ENCODE measurements around the gene SMYD4.
"Not testable (repeated sequence)": the region's sequence is repeated elsewhere in the genome, so short reads cannot be mapped to it uniquely, and the experiment has no call there.

SMYD4 gene, protein sequence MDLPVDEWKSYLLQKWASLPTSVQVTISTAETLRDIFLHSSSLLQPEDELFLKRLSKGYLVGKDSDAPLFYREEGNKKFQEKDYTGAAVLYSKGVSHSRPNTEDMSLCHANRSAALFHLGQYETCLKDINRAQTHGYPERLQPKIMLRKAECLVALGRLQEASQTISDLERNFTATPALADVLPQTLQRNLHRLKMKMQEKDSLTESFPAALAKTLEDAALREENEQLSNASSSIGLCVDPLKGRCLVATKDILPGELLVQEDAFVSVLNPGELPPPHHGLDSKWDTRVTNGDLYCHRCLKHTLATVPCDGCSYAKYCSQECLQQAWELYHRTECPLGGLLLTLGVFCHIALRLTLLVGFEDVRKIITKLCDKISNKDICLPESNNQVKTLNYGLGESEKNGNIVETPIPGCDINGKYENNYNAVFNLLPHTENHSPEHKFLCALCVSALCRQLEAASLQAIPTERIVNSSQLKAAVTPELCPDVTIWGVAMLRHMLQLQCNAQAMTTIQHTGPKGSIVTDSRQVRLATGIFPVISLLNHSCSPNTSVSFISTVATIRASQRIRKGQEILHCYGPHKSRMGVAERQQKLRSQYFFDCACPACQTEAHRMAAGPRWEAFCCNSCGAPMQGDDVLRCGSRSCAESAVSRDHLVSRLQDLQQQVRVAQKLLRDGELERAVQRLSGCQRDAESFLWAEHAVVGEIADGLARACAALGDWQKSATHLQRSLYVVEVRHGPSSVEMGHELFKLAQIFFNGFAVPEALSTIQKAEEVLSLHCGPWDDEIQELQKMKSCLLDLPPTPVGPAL

DNA sequence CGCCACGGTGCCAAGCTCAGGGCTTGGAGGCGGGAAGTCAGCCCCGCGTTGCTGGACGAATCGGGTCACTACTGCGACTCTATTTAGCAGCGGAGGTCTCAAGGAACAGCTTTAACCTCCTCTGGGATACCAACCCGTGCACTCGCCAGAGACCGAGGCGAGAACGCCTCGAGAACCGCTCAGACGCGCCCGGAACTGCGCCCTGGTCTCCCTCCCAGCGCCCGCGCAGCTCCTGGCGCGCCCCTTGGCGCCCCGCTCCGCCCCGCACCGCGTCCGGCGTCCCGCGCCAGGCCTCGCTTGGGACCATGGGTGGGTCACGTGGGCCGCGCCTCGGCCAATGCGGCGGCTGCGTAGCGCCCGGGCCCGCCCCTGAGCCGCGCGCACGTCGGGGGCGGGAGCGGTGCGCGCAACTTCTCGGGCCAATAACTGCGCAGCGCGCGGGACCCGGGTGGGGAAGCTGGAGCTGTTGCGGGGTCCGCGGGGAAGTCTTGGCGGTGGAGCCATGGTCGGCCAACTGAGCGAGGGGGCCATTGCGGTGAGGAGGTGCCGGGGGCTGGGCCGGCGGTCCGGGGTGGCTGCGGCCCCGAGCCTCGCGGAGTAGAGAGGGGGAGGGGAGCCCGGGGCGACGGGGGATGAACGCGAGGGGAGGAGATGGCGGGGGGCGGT is at the start of gene SMYD4, which contains the start of gene RPA1:
Gene SMYD4, minus strand, starts transcription at position 311 of the 666 bp plus-strand sequence. CDS start 1,908 bp downstream, outside the sequence.
Gene RPA1, plus strand, starts transcription at position 414 of the 666 bp plus-strand sequence. Its CDS starts 89 bp downstream, at position 503.
- DNase-seq (ENCODE audit: low read depth): peak; percentile 88

DNA sequence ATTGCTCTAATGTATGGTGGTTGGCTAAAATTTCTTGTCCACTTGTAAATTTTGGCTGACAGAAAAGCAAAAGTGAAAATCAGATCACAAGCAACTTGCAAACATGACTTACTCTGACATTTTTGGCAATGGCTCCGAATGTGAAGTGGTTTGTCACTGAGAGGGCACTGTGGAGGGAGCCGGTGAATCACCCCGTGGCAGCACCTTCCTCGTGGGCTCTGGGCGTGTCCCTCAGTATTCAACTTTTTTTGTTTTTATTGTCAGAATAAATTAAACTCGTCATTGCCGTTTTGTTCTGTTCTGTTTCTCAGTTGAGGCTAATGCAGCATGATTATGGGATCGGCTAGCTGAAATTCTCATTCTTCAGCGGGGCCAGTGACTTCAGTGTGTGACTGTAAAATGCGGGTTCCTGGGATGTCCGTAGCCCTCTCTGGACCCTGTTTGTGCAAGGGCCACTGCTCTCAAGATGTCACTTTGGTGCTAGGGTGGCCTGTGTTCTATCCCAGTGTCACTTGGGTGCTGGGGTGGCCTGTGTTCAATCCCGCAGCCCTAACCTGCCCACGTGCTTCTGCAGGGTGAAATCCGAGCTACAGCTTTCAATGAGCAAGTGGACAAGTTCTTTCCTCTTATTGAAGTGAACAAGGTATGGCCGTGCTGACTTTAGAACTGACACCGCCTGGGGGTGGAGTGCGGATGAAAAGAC is 48.9 kb upstream of the SMYD4 start:
- peak; percentile 6 for DNase-seq (ENCODE audit: low read depth)

DNA sequence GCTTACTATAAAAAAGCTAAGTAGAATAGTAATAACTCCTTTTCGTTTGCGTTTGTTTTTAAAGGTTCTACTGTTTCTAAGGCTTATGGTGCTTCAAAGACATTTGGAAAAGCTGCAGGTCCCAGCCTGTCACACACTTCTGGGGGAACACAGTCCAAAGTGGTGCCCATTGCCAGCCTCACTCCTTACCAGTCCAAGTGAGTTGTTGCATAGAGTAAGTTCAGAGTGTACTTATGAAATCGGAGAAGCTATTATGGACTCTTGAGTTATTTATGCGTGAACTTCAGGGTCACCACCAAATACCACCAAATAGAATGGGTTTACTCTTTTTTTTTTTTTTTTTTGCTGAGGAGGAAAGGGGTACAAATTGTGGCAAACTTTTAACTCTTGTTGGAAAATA is 45.9 kb upstream of the SMYD4 start:
- no peak for DNase-seq (ENCODE audit: low read depth)

DNA sequence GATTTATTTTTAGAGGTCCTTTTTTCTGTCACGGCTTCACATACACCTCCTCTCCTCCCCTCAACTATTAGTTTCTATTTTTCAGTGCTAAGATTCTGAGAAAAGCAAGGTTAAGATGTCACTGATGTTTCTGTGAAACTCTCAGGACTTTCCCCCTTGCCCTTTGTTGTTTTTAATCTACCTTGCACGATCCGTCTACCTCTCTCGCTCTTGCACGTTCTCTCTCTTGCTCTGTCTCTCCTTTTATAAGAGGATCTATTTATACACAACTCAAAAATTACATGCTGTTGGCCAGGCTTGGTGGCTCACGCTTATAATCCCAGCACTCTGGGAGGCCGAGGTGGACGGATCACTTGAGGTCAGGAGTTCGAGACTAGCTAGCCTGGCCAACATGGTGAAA is 43.7 kb upstream of the SMYD4 start:
- no peak for DNase-seq (ENCODE audit: low read depth)

DNA sequence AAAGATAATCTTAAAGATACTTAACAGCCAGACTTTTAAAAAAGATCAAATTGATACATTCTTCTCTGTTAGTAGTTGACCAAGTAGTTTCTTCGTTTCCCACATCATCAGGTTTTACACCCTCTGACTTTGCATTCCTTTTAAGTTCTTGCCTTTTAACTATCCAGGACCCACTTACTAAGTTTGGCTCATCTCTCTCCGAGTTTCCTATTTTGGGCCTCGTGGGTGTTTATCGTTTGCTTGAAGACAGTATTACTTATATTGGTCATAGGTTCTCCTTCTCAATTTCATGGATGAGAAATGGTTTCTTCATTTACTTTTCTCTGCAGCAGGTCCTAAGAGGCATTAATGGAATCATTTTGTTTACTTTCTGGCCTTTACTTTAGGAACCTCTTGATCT is 43.3 kb upstream of the SMYD4 start:
- no peak for DNase-seq (ENCODE audit: low read depth)

DNA sequence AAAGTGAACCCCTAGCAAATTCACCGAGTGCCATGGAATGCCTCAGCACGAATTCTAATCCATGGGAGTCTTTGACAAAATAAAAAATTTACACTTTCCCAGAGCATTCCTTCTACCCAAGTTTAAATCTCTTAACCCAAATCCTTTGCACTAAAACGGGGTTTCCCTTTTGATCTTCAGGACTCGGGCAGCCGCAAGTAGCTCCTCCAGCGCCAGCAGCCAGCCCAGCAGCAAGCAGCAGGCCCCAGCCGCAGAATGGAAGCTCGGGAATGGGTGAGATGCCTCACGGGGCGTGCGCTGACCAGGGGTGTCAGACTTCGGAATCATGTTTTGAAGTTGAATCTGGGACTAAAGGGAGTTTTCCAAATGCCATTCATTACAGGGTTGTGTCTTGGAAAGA is 42.6 kb upstream of the SMYD4 start:
- DNase-seq (ENCODE audit: low read depth): no peak

DNA sequence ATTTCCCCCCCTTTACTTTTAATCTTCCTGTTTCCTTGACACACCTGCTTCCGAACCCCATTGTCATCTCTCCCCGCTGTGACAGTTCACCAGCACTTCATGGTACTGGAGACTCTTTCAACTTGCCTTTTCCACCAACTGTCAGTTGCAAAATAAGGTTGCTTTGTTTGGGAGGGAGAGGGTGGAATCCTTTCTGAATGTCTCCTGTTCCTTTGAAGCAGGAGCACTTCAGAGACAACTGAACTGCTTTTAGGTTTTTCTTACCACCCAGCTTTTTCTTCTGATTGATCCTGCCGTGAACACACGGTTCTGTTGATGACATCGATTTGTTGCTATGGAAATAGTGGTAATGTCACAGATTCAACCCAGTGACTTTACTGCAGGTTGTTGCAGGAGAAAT is 42.1 kb upstream of the SMYD4 start:
- no peak for DNase-seq (ENCODE audit: low read depth)

DNA sequence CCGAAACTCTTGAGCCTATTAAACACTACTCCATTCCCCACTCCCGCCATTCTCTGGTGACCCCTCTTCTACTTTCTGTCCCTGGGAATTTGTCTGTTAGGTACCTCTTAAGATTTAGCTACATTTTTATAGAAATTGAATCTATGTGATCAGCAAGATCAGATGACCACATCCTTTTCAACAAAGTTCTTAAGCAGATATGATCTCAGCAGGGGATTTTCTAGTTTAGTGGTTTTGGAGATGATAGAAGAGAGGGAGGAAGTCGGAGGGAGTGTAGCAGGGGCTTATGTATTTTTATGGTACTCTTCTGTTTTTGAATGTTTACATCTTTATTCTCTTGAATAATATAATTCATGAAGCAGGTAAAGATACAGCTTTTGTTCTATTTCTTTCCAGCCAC is 40.9 kb upstream of the SMYD4 start:
- no peak for DNase-seq (ENCODE audit: low read depth)

DNA sequence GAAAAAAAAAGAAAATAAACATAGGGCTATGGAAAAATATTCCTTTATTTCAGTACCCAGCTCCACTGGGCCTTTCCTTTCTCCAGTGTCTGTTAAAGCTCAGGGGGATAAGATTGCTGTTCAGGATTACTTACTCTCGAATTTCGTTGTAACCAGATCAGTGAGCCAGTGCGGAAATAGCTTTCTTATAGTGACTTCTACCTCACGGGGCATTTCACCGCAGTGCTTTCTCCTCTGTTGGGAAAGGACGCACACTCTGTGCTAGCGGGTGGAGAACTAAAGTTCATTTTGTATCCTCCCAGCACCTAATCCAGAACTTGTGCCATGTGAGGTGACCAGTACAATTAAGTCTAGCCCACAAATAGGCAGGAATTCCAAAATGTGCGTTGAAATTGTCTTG is 38.4 kb upstream of the SMYD4 start:
- DNase-seq (ENCODE audit: low read depth): no peak

DNA sequence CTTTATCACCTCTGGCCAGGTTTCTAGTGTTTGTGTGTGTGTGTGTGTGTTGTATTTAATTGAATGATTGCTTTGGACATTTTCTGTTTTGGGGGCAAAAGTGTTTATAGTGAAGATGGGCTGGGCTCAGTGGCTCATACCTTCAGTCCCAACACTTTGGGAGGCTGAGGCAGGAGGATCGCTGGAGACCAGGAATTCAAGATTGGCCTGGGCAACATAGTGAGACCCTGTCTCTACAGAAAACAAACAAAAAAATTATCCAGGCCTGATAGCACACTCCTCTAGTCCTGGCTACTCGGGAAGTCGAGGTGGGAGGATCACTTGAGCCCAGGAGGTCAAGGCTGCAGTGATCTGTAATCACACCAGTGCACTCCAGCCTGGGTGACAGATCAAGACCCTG is 37.6 kb upstream of the SMYD4 start:
- no peak for DNase-seq (ENCODE audit: low read depth)

DNA sequence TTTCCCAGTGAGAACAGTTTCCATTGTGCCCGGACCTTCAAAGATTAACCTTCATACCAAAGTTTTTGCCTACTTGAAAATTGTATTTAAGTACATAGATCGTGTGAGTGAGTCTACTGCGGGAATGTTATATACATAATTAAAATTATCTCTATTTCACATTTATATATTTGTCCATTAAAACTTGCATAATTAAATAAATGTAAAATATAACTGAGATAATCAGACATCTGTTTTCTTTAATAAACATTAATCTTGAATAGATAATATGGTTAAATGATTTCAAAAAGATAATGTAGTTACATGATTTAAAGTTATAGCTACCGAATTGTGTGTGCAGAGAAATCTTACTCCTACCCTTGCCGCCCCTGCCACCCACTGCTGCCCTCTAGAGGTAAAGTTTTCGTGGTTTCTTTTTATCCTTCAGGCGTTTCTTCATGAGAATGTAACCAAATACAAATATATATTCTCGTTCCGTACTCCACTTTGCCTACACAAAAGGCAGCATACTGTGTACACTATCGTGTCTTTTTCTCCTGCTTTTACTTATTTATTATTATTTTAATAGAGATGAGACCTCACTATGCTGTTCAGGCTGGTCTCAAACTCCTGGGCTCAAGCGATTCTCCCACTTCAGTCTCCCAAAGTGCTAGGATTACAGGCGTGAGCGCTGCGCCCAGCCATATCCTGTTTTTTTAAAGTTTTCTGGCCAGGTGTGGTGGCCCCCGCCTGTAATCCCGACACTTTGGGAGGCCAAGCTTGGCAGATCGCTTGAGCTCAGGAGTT is 35.7 kb upstream of the SMYD4 start:
- DNase-seq (ENCODE audit: low read depth): peak; percentile 49

DNA sequence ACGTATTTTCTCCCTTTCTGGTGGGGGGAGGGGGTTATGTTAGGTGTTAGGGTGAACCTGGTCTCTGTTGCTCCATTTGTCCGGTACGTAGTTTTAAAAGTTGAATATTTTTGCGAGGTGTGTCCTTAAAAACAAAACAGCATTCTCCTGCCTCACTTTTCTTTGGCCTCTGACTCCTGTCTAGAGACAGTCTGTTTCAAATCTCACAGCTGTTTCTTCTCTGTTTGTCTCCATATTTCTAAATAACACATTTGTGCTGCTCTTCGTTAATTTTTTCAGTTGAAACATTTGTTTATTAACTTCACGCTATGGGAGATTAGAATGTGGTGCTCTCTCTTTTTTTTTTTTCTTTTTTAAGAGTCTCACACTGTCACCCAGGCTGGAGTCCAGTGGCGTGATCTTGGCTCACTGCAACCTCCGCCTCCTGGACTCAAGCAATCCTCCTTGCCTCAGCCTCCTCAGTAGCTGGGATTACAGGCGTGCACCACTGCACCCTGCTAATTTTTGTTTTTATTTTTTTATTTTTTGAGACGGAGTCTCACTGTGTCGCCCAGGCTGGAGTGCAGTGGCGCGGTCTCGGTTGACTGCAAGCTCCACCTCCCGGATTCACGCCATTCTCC is 31.8 kb upstream of the SMYD4 start:
- DNase-seq (ENCODE audit: low read depth): no peak

DNA sequence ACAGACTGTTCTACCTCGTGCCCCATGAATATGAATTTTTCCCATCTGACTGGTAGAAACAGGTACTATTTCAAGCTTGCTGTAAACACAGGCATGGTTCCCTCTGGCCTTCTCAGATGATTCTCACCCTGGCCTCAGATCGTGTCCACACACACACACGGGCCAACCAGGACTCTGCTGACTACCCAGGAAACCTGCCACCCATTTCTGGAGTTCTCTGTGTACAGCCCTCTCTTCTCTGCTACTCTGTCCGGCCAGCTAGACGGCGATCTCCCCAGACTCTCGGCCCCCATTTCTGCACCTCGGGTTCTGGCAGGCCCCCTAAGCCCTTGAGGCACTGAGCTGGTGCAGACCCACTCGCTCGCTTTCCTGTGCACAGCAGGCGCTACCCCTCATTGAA is 31.3 kb upstream of the SMYD4 start:
- no peak for DNase-seq (ENCODE audit: low read depth)

DNA sequence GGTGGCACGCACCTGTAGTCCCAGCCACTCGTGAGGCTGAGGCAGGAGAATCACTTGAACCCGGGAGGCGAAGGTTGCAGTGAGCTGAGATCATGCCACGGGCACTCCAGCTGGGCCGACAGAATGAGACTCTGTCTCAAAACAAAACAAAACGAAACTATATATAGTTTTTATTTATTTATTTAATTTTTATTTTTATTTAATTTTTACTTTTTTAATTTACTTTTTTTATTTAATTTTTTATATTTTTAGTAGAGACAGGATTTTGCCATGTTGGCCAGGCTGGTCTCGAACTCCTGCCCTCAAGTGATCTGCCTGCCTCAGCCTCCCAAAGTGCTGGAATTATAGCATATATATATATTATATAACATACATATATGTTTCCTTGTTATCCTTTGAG is 26.8 kb upstream of the SMYD4 start:
- not testable (repeated sequence) for DNase-seq (ENCODE audit: low read depth)

DNA sequence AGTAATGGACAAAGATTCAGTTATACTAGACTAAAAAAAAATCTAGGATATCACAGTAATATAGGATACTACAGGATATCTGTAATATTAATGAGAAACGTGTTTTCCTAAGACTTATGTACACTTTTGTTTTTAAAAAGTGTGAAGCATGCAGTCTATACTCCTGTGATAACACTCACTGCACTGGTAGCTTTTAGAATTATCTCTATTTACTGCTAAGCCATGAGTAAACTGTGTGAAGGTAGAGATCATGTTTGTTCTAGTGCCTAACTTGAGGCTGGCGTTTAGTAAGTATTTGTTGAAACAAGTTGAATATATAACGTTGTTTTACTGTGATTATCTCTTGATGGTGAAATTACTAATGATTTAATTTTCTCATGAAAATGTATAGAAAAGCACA is 24.0 kb upstream of the SMYD4 start:
- no peak for DNase-seq (ENCODE audit: low read depth)

DNA sequence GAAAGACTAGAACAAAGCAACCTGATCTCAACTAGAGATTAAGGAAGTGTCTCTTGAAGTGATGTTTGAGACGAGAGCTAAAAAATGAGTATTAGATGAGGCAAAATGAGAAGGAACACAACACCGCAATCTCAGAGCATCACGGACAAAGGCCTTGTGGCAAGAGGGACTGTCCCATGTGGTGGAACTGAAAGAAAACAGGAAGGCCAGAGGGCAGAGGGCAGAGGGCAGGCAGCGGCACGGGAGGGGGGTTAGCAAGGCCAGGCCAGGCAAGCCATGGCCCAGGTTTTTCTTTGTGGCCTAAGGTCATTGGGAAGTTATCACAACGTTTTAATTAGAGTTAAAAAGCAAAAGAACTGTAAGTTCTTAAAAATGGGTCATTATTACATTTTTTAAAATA is 22.6 kb upstream of the SMYD4 start:
- DNase-seq (ENCODE audit: low read depth): no peak

DNA sequence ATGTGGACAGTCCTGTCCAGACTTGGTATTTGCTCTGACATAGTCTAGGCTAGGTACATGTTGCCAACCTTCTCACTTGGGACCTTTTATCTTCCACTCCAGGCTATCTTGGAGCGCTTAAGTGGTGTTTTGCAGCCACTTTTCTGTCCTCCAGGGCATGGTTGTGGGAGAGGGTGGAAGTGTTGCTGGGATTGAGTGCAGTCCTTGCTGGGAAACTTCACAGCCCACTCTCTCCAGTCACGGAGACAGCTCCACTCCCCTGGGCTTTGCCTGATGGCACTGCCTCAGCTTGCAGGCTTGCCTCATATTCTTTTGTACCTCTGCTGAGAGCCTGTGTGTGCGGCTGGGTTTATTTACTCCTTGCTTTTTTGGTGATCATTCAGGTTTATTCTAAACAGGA is 17.5 kb upstream of the SMYD4 start:
- DNase-seq (ENCODE audit: low read depth): no peak

DNA sequence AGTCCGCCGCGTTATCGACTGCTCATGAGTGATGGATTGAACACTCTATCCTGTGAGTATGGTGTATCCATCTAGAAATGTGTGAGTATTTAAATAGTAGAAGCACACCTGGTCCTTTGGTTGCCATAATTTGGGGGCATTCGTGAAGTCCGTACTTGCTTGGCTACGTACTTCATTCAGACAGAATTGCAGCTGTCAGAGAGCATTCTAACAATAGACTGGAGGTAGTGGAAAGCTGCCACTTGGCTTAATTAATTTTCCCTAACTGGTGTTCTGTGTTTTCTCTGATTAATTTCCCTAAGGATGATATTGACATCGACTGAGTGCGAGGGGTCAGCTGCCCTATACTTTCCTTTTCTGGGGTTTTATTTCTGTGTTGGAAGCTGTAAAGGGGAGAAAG is 14.2 kb upstream of the SMYD4 start:
- no peak for DNase-seq (ENCODE audit: low read depth)

DNA sequence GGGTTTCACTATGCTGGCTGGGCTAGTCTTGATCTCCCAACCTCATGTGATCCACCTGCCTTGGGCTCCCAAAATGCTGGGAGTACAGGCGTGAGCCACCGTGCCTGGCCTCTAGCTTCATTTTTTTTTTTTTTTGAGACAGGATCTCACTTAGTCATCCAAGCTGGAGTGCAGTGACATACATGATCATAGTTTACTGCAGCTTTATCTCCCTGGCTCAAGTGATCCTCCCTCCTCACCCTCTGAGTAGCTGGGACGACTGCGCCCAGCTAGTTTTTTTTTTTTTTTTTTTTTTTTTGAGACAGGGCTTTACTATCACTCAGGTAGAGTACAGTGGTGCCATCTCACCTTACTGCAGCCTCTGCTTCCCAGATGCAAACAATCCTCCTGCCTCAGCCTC is 9.8 kb upstream of the SMYD4 start:
- DNase-seq (ENCODE audit: low read depth): no peak

DNA sequence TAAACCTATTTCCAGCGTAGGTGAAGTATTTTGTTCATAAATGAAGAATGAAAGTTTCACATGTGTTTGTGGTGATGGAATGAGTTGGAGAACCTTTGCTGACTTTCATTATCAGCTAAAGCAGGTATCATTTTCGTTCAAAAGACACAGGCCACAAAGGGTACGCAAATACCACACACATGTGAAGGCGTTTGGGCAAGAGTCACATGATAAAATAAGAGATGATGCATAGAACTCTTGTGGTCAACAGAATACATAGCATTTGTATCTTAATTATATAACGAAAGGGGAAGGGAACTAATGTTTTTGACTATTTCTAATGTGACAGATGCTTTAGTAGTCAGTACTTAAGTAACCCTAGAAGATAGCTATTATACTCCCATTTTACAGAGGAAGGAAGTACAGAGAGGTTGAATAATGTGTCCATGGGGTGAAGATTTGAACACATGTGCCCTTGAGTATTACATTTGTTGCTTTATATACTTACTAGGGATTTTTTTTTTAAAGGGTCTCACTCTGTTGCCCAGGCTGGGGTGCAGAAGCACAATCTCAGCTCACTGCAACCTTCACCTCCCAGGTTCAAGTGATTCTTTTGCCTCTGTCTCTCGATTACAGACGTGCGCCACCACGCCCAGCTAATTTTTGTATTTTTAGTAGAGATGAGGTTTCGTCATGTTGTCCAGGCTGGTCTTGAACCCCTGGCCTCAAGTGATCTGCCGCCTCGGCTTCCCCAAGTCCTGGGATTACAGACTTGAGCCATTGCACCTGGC is 4.9 kb upstream of the SMYD4 start:
- DNase-seq (ENCODE audit: low read depth): no peak
